Measurements from ENCODE around the gene GAL3ST2.

DNA sequence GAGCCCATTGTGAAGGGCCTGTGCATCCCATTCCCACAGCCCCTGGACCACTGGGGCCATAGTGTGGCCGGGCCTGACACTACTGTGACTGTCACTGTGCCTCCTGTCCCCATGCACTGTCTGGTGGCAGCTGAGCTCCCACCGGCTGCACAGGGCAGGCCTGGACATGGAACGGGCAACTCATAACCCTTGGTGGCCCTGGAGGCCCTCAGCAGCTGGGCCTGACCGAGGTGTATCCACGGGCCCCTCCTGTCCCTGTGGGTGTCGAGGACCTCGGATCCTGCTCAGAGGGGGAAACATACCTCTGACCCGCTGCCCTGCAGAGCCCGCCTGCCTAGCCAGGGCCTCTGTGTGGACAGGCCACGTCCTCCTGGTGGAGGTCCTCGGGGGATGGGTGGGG, 7.8 kb upstream of the GAL3ST2 start:
- TF ChIP-seq, protein P1, sequence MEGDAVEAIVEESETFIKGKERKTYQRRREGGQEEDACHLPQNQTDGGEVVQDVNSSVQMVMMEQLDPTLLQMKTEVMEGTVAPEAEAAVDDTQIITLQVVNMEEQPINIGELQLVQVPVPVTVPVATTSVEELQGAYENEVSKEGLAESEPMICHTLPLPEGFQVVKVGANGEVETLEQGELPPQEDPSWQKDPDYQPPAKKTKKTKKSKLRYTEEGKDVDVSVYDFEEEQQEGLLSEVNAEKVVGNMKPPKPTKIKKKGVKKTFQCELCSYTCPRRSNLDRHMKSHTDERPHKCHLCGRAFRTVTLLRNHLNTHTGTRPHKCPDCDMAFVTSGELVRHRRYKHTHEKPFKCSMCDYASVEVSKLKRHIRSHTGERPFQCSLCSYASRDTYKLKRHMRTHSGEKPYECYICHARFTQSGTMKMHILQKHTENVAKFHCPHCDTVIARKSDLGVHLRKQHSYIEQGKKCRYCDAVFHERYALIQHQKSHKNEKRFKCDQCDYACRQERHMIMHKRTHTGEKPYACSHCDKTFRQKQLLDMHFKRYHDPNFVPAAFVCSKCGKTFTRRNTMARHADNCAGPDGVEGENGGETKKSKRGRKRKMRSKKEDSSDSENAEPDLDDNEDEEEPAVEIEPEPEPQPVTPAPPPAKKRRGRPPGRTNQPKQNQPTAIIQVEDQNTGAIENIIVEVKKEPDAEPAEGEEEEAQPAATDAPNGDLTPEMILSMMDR (IDR thresholded peaks at IDR 0.05; ENCODE audit: low read length) = no peak
- no peak for TF ChIP-seq EZH2 (optimal IDR thresholded peaks at IDR 0.05; ENCODE audit: low read depth, low read length)
